Renal pelvis (tissue), 4 donors: Measurements from ENCODE around the gene SLC22A23. TPM values are rescaled to one million over a fixed set of nuclear protein-coding genes. Genes with fewer than 3 reads are reported as not detected.

ENCODE experiments used
- DNase-seq: peaks from one replicate; pipeline ENCODE4 v3.0.0-alpha.2; 2013
- polyA plus RNA-seq, 3 donors: library from polyadenylated mRNA; unstranded; fragments of 120-200 nt; gene quantifications; one replicate each; pipeline ENCODE4 v1.2.1, GENCODE V29; 2013; ENCODE audit not compliant: insufficient read length in 3 of 3

SLC22A23 gene
- polyA plus RNA-seq, 3 donors: 10.7 to 16.3 (median 14.0) TPM

GRCh38 chr6:3406891-3407809 lies 49.7 kb downstream of the SLC22A23 start:
- DNase-seq: no peak

- DNase-seq: no peak
Observed at GRCh38 chr6:3406362-3406821, 50.5 kb downstream of the SLC22A23 start.

DNA sequence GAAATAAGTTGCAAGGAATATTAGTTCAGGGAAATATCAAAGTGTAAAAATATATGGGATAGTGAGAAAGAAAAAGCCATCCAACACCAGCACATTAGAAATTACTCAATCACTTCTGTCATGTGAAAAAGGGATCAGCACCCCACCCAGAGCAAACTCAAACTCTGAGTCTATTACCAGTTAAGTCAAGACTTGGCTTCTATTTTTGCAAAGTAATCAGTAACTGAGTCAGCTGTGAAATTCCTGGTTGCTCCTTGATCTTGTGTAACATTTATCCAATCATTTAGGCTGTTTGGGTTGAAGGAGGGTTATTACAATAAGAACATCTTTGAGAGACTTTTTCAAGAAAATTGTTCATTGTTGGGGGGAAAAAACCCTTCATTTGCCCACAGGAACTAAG lies 51.2 kb downstream of the SLC22A23 start:
- DNase-seq: no peak

DNA sequence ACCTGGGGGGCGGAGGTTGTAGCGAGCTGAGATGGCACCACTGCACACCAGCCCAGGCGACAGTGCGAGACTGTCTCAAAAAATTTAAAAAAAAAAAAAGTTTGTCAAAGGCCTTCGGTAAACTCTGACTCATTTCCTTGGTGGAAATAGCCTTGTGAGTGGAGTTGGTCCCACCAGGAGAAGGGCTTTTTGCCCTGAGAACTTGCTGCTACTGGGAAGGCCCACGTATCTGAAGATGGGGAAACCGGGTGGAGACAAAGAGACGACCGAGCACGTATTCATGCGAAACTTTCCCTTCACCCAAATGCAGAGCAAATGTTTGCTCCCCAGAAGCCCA lies 51.7 kb downstream of the SLC22A23 start:
- no peak for DNase-seq

GRCh38 chr6:3403238-3404173 lies 53.3 kb downstream of the SLC22A23 start:
- peak; percentile 64 for DNase-seq

- no peak for DNase-seq
Observed at GRCh38 chr6:3402310-3403237, 54.3 kb downstream of the SLC22A23 start.

GRCh38 chr6:3400162-3400561 lies 56.7 kb downstream of the SLC22A23 start:
- DNase-seq: no peak

DNA sequence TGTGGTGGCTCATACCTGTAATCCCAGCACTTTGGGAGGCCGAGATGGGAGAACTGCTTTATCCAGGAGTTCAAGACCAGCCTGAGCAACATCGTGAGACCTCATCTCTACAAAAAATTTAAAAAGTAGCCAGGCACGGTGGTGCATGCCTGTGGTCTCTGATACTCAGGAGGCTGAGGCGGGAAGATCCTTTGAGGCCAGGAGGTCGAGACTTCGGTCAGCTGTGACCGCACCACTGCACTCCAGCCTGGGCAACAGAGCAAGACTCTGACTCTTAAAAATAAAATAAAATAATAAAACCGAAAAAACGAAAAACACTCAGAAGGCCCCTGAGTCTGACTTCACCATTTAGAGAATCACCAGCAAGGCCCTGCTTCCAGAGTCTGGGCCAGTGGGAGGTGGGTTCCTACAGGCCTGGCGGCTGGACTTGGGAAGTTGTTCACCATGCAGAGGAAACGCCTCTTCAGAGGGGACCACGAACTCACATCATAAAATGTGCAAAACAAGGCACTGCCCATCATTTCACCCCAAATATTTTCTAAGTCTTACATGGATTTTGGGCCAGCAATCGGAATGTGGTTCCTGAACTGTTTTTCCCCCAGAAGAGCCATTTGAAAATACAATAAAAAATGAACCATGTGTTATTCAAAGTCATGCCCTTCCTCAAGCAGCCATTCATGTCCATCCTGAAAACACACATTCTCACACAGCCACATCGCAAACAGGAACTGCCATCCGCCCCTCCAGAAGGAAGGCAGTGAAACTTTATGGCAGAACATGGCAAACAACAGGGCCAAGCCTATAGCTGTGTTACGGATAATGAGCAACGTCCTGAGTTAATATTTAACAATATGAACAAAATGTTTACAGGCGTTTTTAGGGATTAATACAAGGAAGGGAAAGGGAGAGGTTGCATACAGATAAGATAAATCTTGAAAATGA lies 57.8 kb downstream of the SLC22A23 start:
- no peak for DNase-seq

DNA sequence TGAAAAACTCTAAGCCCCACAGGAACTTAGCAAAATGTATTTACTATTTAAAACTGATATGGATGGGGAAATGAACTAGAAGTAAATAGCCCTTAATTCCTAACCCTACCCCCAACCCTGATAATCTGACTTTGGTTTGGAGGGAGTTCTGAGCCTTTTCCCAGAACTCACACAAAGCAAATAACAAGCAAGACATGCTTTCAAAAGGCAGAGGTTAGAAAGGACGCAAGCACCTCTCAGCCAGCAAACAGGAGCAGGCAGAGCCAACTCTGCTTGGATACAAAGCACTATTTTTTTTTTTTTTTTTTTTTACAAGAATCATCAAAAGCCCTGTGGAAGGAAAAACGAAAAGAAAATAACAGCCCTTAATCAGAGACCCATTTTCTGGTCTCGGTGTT lies 58.7 kb downstream of the SLC22A23 start:
- no peak for DNase-seq

GRCh38 chr6:3397229-3398164 lies 59.4 kb downstream of the SLC22A23 start:
- no peak for DNase-seq

GRCh38 chr6:3396503-3397180 lies 60.2 kb downstream of the SLC22A23 start:
- DNase-seq: no peak

GRCh38 chr6:3394671-3395070 lies 62.2 kb downstream of the SLC22A23 start:
- no peak for DNase-seq

GRCh38 chr6:3393836-3394202 lies 63.0 kb downstream of the SLC22A23 start:
- DNase-seq: no peak

- DNase-seq: no peak
Observed at GRCh38 chr6:3392930-3393835, 63.7 kb downstream of the SLC22A23 start.

GRCh38 chr6:3391902-3392458 lies 64.9 kb downstream of the SLC22A23 start:
- DNase-seq: no peak

DNA sequence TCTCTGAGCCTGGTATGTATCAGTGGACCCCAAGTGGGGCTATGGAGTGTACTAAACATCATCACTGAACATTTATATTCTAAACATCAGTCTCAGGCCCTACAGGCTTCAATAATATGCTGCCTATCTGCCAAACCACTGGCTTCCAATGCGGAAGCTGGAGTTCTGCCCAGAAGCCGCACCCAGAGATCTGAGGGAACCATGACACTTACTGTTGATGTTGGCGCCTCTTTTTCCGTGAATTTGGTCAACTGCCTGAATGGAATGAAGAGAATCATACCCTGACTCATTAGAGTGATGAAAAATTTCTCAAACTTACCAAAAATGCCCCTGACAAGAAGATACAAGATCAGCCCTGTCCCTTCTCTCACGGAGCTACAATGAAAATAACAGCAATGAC lies 66.2 kb downstream of the SLC22A23 start:
- DNase-seq: no peak
